ENCODE measurements around the gene SMC2.

Gene SMC2

DNA sequence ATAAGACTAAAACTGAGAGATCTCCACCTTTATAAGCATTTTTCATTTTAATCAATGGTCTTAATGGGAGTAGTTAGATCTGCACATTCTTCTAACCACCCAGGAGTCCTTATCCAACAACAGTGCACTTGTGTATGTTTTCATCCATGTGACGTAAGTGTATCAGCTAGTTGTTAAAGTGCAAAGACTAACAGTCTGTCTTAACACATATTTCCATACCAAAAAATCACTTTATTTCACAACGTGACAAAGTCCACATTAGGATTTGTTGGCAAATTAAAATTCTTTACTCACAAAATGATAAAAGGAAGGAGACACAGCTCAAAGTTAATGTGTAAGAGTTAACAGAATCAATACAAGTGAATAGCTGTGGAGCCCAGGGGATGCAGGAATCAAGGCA, 1.9 kb upstream of the SMC2 start:
- H2BK120ac ChIP-seq (ENCODE audit: low read depth, low read length): no peak overlapping the region
- H3K4ac ChIP-seq (ENCODE audit: low read depth, low read length): no peak overlapping the region
- H2BK5ac ChIP-seq (ENCODE audit: low read length): no peak overlapping the region
- peaks cover 9% of the 10 kb centered on the region for H3K79me2 ChIP-seq (ENCODE audit: control insufficient read depth, insufficient read depth, low read length)
- no peak overlapping the region for H3K27ac ChIP-seq (ENCODE audit: low read depth, low read length)
- no peak overlapping the region for H3K18ac ChIP-seq (ENCODE audit: low read length)
- H3K36me3 ChIP-seq (ENCODE audit: control insufficient read depth, insufficient read depth, low read length): no peaks in the 10 kb centered on the region
- no peak overlapping the region for H4K5ac ChIP-seq (ENCODE audit: low read length)
- no CpG with 5 or more reads among the region's 2 CpGs for WGBS (ENCODE audit: extremely low coverage, insufficient coverage, low lambda C conversion rate)
- DNase-seq: no peak
- no peak overlapping the region for H3K23ac ChIP-seq (ENCODE audit: low read length)
- no peaks in the 10 kb centered on the region for H3K27me3 ChIP-seq (ENCODE audit: insufficient read depth, low read length, poor library complexity)
- H3K4me2 ChIP-seq (ENCODE audit: low read length): no peak overlapping the region
- peaks cover 3% of the 10 kb centered on the region for H3K4me1 ChIP-seq (ENCODE audit: control insufficient read depth, low read depth, low read length)
- no peak overlapping the region for H2BK15ac ChIP-seq (replicated peaks; ENCODE audit: low read depth)
- H3K56ac ChIP-seq (ENCODE audit: low read length): no peak overlapping the region
- H3K4me3 ChIP-seq (ENCODE audit: low read length): no peak overlapping the region
- peaks cover 5% of the 10 kb centered on the region for H3K79me1 ChIP-seq (ENCODE audit: low read length)
- no peak overlapping the region for H3K9ac ChIP-seq (ENCODE audit: low read length)
- no peak overlapping the region for H4K8ac ChIP-seq (ENCODE audit: low read depth, low read length)
- H2AK5ac ChIP-seq (ENCODE audit: low read length): no peak overlapping the region

DNA sequence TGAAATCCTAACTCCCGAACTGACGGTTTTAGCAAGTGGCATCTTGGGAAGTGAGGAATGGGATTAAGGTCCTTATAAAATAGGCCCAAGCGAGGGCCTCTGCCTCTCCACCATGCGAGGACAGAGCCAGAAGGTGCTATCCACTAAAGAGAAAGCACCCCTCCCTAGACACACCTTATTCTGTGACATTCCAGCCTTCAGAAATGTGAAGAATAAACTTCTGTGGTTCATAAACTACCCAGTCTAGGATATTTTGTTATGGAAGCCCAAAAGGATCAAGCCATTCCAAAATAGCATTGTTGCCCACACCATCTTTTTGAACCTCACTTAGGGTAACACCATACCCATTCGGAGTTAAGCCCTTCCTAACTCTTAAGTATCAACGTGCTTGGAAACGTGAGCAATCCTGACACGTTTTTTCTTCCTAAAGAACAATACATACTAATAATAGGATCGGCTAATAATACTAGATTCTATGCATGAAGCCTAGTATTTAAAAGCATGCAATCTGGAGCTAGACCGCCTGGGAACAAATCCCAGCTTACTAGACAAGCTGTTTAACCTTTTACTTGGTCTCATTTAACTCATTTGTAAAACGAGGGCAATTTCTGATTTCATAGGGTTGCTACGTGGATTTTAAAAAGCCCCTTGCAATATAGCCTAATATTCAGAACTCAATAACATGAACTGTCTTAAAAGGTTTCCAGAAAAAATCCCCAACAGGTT, 1.1 kb upstream of the SMC2 start:
- Histone ChIP-seq H3K56ac (ENCODE audit: low read length) (peak overlapping the region; percentile 89), H3K27me3 (ENCODE audit: insufficient read depth, low read length, poor library complexity) (no peaks in the 10 kb centered on the region), H3K18ac (ENCODE audit: low read length) (peak overlapping the region; percentile 32), H3K36me3 (ENCODE audit: control insufficient read depth, insufficient read depth, low read length) (no peaks in the 10 kb centered on the region), H3K27ac (ENCODE audit: low read depth, low read length) (peak overlapping the region; percentile 90), H2BK15ac (replicated peaks; ENCODE audit: low read depth) (no peak overlapping the region), H2BK5ac (ENCODE audit: low read length) (no peak overlapping the region), H4K5ac (ENCODE audit: low read length) (no peak overlapping the region), H3K4ac (ENCODE audit: low read depth, low read length) (no peak overlapping the region), H3K4me1 (ENCODE audit: control insufficient read depth, low read depth, low read length) (peaks cover 3% of the 10 kb centered on the region), H3K79me2 (ENCODE audit: control insufficient read depth, insufficient read depth, low read length) (peaks cover 9% of the 10 kb centered on the region), H2BK120ac (ENCODE audit: low read depth, low read length) (no peak overlapping the region), H2AK5ac (ENCODE audit: low read length) (no peak overlapping the region), H3K4me2 (ENCODE audit: low read length) (peak overlapping the region; percentile 7), H3K23ac (ENCODE audit: low read length) (no peak overlapping the region), H3K9ac (ENCODE audit: low read length) (peak overlapping the region; percentile 80), H4K8ac (ENCODE audit: low read depth, low read length) (peak overlapping the region; percentile 0), H3K79me1 (ENCODE audit: low read length) (peaks cover 5% of the 10 kb centered on the region), H3K4me3 (ENCODE audit: low read length) (peak overlapping the region; percentile 58)
- DNase-seq: peak; percentile 10
- no CpG with 5 or more reads among the region's 12 CpGs for WGBS (ENCODE audit: extremely low coverage, insufficient coverage, low lambda C conversion rate)

DNA sequence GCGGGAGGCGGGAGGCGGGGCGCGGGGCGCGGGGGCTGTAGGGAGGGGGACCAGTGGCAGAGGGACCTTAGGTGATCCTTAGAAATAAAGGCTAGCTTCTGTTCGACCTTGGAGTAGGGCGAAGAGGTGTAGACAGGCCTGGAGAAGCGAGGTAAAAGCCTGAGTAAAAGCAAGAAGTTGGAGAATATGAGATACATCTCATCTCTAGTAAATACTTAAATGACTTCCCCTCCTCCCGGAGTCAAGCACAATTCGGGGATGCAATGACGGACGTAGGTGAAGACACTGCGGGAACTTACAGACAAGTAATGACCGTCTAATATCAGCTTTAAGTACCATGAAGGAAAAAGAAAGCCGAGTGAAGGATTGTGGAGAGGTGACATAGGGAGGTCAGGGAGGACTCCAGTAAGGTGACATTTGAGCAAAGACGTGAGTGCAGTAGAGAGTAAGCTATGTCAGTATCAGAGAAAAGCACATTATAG, 466 bp downstream of the SMC2 start:
- H2AK5ac ChIP-seq (ENCODE audit: low read length): no peak overlapping the region
- H2BK15ac ChIP-seq (replicated peaks; ENCODE audit: low read depth): no peak overlapping the region
- H3K79me2 ChIP-seq (ENCODE audit: control insufficient read depth, insufficient read depth, low read length): peaks cover 9% of the 10 kb centered on the region
- H3K27ac ChIP-seq (ENCODE audit: low read depth, low read length): no peak overlapping the region
- H3K79me1 ChIP-seq (ENCODE audit: low read length): peaks cover 5% of the 10 kb centered on the region
- H2BK120ac ChIP-seq (ENCODE audit: low read depth, low read length): no peak overlapping the region
- H3K4me1 ChIP-seq (ENCODE audit: control insufficient read depth, low read depth, low read length): peaks cover 3% of the 10 kb centered on the region
- H3K36me3 ChIP-seq (ENCODE audit: control insufficient read depth, insufficient read depth, low read length): no peaks in the 10 kb centered on the region
- no peaks in the 10 kb centered on the region for H3K27me3 ChIP-seq (ENCODE audit: insufficient read depth, low read length, poor library complexity)
- H3K9ac ChIP-seq (ENCODE audit: low read length): peak overlapping the region; percentile 85
- H3K18ac ChIP-seq (ENCODE audit: low read length): peak overlapping the region; percentile 99
- no peak overlapping the region for H3K4ac ChIP-seq (ENCODE audit: low read depth, low read length)
- H4K8ac ChIP-seq (ENCODE audit: low read depth, low read length): no peak overlapping the region
- no peak overlapping the region for H2BK5ac ChIP-seq (ENCODE audit: low read length)
- WGBS (ENCODE audit: extremely low coverage, insufficient coverage, low lambda C conversion rate): no CpG with 5 or more reads among the region's 18 CpGs
- no peak overlapping the region for H4K5ac ChIP-seq (ENCODE audit: low read length)
- H3K23ac ChIP-seq (ENCODE audit: low read length): no peak overlapping the region
- peak overlapping the region; percentile 85 for H3K56ac ChIP-seq (ENCODE audit: low read length)
- peak overlapping the region; percentile 76 for H3K4me2 ChIP-seq (ENCODE audit: low read length)
- H3K4me3 ChIP-seq (ENCODE audit: low read length): peak overlapping the region; percentile 88
- DNase-seq: no peak

DNA sequence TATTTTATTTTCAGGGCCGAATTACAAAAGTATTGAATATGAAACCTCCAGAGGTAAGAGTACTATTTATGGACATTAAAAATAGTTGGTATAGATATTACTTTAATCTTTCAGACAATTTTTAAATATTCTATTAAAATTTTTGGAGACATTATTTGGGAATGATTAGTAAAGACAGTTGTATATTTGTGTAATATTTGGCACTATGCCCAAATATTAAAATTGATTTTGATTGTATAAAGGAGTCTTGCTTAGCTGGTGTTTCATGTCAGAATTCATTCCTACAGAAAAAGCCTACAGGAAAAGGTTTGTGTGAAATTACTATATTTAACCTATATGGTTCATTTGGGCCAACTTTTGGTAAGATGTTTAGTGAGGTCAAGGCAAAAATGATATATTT, 5.5 kb downstream of the SMC2 start:
- Histone ChIP-seq H3K79me2 (ENCODE audit: control insufficient read depth, insufficient read depth, low read length) (peaks cover 8% of the 10 kb centered on the region), H4K5ac (ENCODE audit: low read length) (no peak overlapping the region), H2AK5ac (ENCODE audit: low read length) (no peak overlapping the region), H3K9ac (ENCODE audit: low read length) (no peak overlapping the region), H2BK5ac (ENCODE audit: low read length) (no peak overlapping the region), H3K56ac (ENCODE audit: low read length) (no peak overlapping the region), H3K4me3 (ENCODE audit: low read length) (no peak overlapping the region), H3K23ac (ENCODE audit: low read length) (no peak overlapping the region), H2BK120ac (ENCODE audit: low read depth, low read length) (no peak overlapping the region), H3K36me3 (ENCODE audit: control insufficient read depth, insufficient read depth, low read length) (peaks cover 2% of the 10 kb centered on the region), H3K18ac (ENCODE audit: low read length) (no peak overlapping the region), H3K4me1 (ENCODE audit: control insufficient read depth, low read depth, low read length) (peaks cover 3% of the 10 kb centered on the region), H4K8ac (ENCODE audit: low read depth, low read length) (no peak overlapping the region), H3K4ac (ENCODE audit: low read depth, low read length) (no peak overlapping the region), H3K79me1 (ENCODE audit: low read length) (peaks cover 5% of the 10 kb centered on the region), H3K27me3 (ENCODE audit: insufficient read depth, low read length, poor library complexity) (no peaks in the 10 kb centered on the region), H2BK15ac (replicated peaks; ENCODE audit: low read depth) (no peak overlapping the region), H3K4me2 (ENCODE audit: low read length) (no peak overlapping the region), H3K27ac (ENCODE audit: low read depth, low read length) (no peak overlapping the region)
- DNase-seq: no peak
- WGBS (ENCODE audit: extremely low coverage, insufficient coverage, low lambda C conversion rate): no CpG with 5 or more reads among the region's 1 CpG

DNA sequence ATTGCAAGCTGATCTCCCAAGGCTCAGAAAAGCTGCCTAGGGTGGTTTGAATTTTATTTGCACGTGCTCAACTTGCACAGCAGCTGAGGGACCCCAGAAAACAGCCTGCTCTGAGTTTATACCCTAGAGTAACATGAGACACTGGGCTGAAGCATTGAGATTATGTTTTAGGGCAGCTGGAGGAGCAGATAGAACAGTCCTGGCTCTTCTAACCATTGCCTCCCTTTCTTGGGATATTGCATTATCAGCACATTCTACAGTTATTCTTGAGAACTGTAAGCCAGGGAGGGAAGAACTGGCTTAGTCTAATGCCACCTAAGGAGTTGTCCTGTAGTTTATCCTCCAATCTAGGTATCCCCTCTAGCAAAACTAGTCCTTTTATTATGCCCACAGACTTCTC, 10.3 kb downstream of the SMC2 start:
- Histone ChIP-seq H3K27ac (ENCODE audit: low read depth, low read length) (no peak overlapping the region), H2BK15ac (replicated peaks; ENCODE audit: low read depth) (no peak overlapping the region), H3K36me3 (ENCODE audit: control insufficient read depth, insufficient read depth, low read length) (peaks cover 7% of the 10 kb centered on the region), H3K9ac (ENCODE audit: low read length) (no peak overlapping the region), H3K4me3 (ENCODE audit: low read length) (no peak overlapping the region), H2AK5ac (ENCODE audit: low read length) (no peak overlapping the region), H3K79me2 (ENCODE audit: control insufficient read depth, insufficient read depth, low read length) (no peaks in the 10 kb centered on the region), H3K4ac (ENCODE audit: low read depth, low read length) (no peak overlapping the region), H3K4me2 (ENCODE audit: low read length) (no peak overlapping the region), H2BK120ac (ENCODE audit: low read depth, low read length) (no peak overlapping the region), H3K18ac (ENCODE audit: low read length) (no peak overlapping the region), H3K79me1 (ENCODE audit: low read length) (no peaks in the 10 kb centered on the region), H4K8ac (ENCODE audit: low read depth, low read length) (no peak overlapping the region), H3K27me3 (ENCODE audit: insufficient read depth, low read length, poor library complexity) (no peaks in the 10 kb centered on the region), H3K23ac (ENCODE audit: low read length) (no peak overlapping the region), H2BK5ac (ENCODE audit: low read length) (no peak overlapping the region), H3K56ac (ENCODE audit: low read length) (no peak overlapping the region), H3K4me1 (ENCODE audit: control insufficient read depth, low read depth, low read length) (no peaks in the 10 kb centered on the region), H4K5ac (ENCODE audit: low read length) (no peak overlapping the region)
- WGBS (ENCODE audit: extremely low coverage, insufficient coverage, low lambda C conversion rate): no CpG with 5 or more reads among the region's 1 CpG
- DNase-seq: no peak

DNA sequence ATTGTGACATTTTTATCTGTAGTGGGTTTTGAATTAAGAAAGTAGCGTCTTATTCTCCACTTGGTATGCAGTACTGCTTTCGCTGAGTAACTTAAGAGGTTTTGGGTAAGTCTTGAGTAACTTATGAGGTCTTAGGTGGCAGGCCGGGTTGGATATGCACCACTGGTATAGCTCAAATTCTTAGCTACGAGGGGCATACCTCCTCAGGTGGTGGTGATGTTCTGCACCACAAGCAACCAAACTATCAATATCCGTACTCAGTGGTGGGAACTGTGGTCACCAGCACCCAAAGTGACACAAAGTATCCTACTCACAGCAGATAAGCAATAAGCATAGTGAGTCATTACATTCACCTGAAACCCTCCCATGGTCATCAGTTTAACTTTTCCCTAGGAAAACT, 13.7 kb downstream of the SMC2 start:
- Histone ChIP-seq H3K79me2 (ENCODE audit: control insufficient read depth, insufficient read depth, low read length) (no peaks in the 10 kb centered on the region), H3K27ac (ENCODE audit: low read depth, low read length) (no peak overlapping the region), H2BK120ac (ENCODE audit: low read depth, low read length) (no peak overlapping the region), H2AK5ac (ENCODE audit: low read length) (no peak overlapping the region), H3K79me1 (ENCODE audit: low read length) (no peaks in the 10 kb centered on the region), H3K36me3 (ENCODE audit: control insufficient read depth, insufficient read depth, low read length) (peaks cover 7% of the 10 kb centered on the region), H3K18ac (ENCODE audit: low read length) (no peak overlapping the region), H3K56ac (ENCODE audit: low read length) (no peak overlapping the region), H3K4me1 (ENCODE audit: control insufficient read depth, low read depth, low read length) (no peaks in the 10 kb centered on the region), H3K23ac (ENCODE audit: low read length) (no peak overlapping the region), H2BK5ac (ENCODE audit: low read length) (no peak overlapping the region), H4K5ac (ENCODE audit: low read length) (no peak overlapping the region), H3K4ac (ENCODE audit: low read depth, low read length) (no peak overlapping the region), H3K9ac (ENCODE audit: low read length) (no peak overlapping the region), H4K8ac (ENCODE audit: low read depth, low read length) (no peak overlapping the region), H3K4me3 (ENCODE audit: low read length) (no peak overlapping the region), H2BK15ac (replicated peaks; ENCODE audit: low read depth) (no peak overlapping the region), H3K27me3 (ENCODE audit: insufficient read depth, low read length, poor library complexity) (no peaks in the 10 kb centered on the region), H3K4me2 (ENCODE audit: low read length) (no peak overlapping the region)
- WGBS (ENCODE audit: extremely low coverage, insufficient coverage, low lambda C conversion rate): no CpG with 5 or more reads among the region's 5 CpGs
- DNase-seq: no peak

Data from mesendoderm (in vitro differentiated cells).